ENCODE results near the gene XIRP1. TPM values are rescaled to one million over a fixed set of nuclear protein-coding genes. Genes with fewer than 3 reads are reported as not detected.

Gene XIRP1
- total RNA-seq, 1 donor from 2014 or later: 0.10 TPM

- peaks cover 7% of the 10 kb centered on the region for H3K4me1 Mint-ChIP-seq (ENCODE audit: low read depth)
- peak; percentile 50 for DNase-seq (ENCODE audit: low spot score)
- no peaks in the 10 kb centered on the region for H3K9me3 Mint-ChIP-seq (ENCODE audit: low read depth)
- H3K27me3 Mint-ChIP-seq (ENCODE audit: low read depth): no peaks in the 10 kb centered on the region
- H3K27ac Mint-ChIP-seq (ENCODE audit: unreplicated experiment): no peak overlapping the region
- TF ChIP-seq, protein P1, sequence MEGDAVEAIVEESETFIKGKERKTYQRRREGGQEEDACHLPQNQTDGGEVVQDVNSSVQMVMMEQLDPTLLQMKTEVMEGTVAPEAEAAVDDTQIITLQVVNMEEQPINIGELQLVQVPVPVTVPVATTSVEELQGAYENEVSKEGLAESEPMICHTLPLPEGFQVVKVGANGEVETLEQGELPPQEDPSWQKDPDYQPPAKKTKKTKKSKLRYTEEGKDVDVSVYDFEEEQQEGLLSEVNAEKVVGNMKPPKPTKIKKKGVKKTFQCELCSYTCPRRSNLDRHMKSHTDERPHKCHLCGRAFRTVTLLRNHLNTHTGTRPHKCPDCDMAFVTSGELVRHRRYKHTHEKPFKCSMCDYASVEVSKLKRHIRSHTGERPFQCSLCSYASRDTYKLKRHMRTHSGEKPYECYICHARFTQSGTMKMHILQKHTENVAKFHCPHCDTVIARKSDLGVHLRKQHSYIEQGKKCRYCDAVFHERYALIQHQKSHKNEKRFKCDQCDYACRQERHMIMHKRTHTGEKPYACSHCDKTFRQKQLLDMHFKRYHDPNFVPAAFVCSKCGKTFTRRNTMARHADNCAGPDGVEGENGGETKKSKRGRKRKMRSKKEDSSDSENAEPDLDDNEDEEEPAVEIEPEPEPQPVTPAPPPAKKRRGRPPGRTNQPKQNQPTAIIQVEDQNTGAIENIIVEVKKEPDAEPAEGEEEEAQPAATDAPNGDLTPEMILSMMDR (IDR thresholded peaks at IDR 0.05): no peak
- H3K4me3 Mint-ChIP-seq (ENCODE audit: unreplicated experiment): no peak overlapping the region
- H3K36me3 Mint-ChIP-seq (ENCODE audit: low read depth): no peaks in the 10 kb centered on the region
Observed at GRCh38 chr3:39185959-39186691, 6.3 kb downstream of the XIRP1 start.

DNA sequence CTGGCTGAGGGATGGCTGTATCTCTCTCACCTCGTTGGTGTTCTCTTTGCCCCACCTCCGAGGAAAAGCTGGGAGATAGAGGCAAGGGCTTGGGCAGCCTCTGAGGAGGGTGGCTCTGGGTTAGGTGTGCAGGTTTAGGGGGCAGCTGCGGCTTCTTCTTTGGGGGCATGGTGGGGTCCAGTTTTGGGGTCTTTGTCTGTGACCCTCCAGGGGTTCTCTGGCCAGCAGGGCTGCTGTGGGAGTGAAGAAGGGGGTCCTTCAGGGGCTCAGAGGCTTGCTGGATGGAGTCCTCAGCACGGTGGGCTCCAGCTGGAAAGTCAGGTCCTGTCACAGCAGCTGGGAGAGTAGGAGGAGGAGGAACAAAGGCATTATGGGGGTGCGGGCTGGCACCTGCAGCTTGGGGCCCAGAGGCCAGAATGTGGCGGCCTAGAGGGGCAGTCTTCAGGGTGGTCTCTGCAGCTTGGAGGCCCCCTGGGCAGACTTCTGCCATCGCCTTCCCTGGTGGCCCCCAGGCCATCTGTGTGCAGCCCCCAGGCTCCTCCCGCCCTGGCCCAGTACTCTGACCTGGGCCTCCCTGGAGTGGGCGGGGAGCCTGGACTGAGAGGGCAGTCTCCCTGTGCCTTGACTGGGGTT lies 7.0 kb downstream of the XIRP1 start:
- Mint-ChIP-seq H3K4me3 (ENCODE audit: unreplicated experiment) (no peak overlapping the region), H3K27me3 (ENCODE audit: low read depth) (no peaks in the 10 kb centered on the region), H3K36me3 (ENCODE audit: low read depth) (no peaks in the 10 kb centered on the region), H3K27ac (ENCODE audit: unreplicated experiment) (no peak overlapping the region), H3K9me3 (ENCODE audit: low read depth) (no peaks in the 10 kb centered on the region), H3K4me1 (ENCODE audit: low read depth) (peaks cover 11% of the 10 kb centered on the region)
- TF ChIP-seq, protein P1 (IDR thresholded peaks at IDR 0.05): no peak
- DNase-seq (ENCODE audit: low spot score): peak; percentile 83

DNA sequence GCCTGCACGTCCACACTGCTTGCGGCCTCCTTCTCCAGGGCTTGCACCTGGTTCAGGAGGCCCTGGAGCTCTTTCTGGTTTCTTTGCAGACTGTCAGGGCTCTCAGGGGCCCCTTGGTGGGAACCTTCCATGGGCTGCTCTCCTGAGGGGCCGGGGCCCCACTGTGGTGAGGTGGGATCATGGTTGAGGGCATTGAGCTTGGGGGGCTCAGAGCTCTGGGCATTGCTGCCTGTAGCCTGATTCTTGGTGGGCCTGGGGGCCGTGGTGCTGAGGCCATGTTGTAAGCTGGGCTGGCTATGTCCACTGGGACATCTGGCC lies 7.5 kb downstream of the XIRP1 start:
- Mint-ChIP-seq H3K27ac (ENCODE audit: unreplicated experiment) (no peak overlapping the region), H3K27me3 (ENCODE audit: low read depth) (no peaks in the 10 kb centered on the region)
- TF ChIP-seq, protein P1 (IDR thresholded peaks at IDR 0.05): no peak

GRCh38 chr3:39184081-39184967 lies 8.1 kb downstream of the XIRP1 start:
- TF ChIP-seq, protein P1 (IDR thresholded peaks at IDR 0.05): no peak
- no peaks in the 10 kb centered on the region for H3K27me3 Mint-ChIP-seq (ENCODE audit: low read depth)
- no peak overlapping the region for H3K27ac Mint-ChIP-seq (ENCODE audit: unreplicated experiment)
- H3K36me3 Mint-ChIP-seq (ENCODE audit: low read depth): no peaks in the 10 kb centered on the region
- no peak overlapping the region for H3K4me3 Mint-ChIP-seq (ENCODE audit: unreplicated experiment)
- peak; percentile 49 for DNase-seq (ENCODE audit: low spot score)
- H3K9me3 Mint-ChIP-seq (ENCODE audit: low read depth): no peaks in the 10 kb centered on the region
- peaks cover 14% of the 10 kb centered on the region for H3K4me1 Mint-ChIP-seq (ENCODE audit: low read depth)

More for the DNA sequence above, 7.5 kb downstream of the XIRP1 start:
- no peaks in the 10 kb centered on the region for H3K9me3 Mint-ChIP-seq (ENCODE audit: low read depth)
- H3K36me3 Mint-ChIP-seq (ENCODE audit: low read depth): no peaks in the 10 kb centered on the region
- DNase-seq (ENCODE audit: low spot score): peak; percentile 72
- H3K4me3 Mint-ChIP-seq (ENCODE audit: unreplicated experiment): no peak overlapping the region
- H3K4me1 Mint-ChIP-seq (ENCODE audit: low read depth): peaks cover 14% of the 10 kb centered on the region

Measured in chondrocyte (in vitro differentiated cells).